Measurements from ENCODE around the gene ARHGEF4.

The ARHGEF4 gene

DNA sequence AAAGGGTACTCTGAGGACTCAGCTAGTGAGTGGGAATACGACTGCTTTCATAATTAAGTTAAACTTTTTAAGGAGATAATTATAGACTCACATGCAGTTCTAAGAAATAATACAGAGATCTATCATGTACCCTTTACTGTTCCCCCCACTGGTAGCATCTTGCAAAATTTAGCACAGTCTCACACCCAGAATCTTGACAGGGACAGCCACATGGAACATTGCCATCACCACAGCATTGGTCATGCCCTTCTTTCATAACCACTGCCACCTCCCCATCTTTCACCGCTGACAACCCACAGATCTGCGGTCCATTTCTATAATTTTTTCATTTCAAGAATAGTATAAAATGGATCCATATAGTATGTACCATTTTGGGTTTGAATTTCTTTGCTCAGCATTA lies 37.8 kb downstream of the ARHGEF4 start:
- no peaks in the 10 kb centered on the region for H3K27me3 ChIP-seq (replicated peaks; ENCODE audit: insufficient read depth, low read length)
- no peaks in the 10 kb centered on the region for H3K79me2 ChIP-seq (ENCODE audit: low read length)
- no peaks in the 10 kb centered on the region for H3K4me1 ChIP-seq (ENCODE audit: low read length)
- DNase-seq: no peak
- no peaks in the 10 kb centered on the region for H3K36me3 ChIP-seq (replicated peaks; ENCODE audit: insufficient read depth, low read length)
- no peak overlapping the region for H3K4me3 ChIP-seq (ENCODE audit: low read length)
- H4K20me1 ChIP-seq (ENCODE audit: insufficient read depth, low read length): no peaks in the 10 kb centered on the region
- no peak overlapping the region for H3K4me2 ChIP-seq (ENCODE audit: low read depth, low read length)
- no peaks in the 10 kb centered on the region for H3K9me3 ChIP-seq (replicated peaks; ENCODE audit: insufficient read depth, low read length)
- no peak overlapping the region for H3K27ac ChIP-seq (ENCODE audit: low read length)
- no peaks in the 10 kb centered on the region for H3K9me2 ChIP-seq (replicated peaks; ENCODE audit: insufficient read depth, low read length)
- no peak overlapping the region for H2AFZ ChIP-seq (ENCODE audit: low read length)
- H3F3A ChIP-seq (ENCODE audit: insufficient read depth, low read length): no peaks in the 10 kb centered on the region
- no peak overlapping the region for H3K9ac ChIP-seq (ENCODE audit: low read length)
- TF ChIP-seq EZH2 (optimal IDR thresholded peaks at IDR 0.05; ENCODE audit: low read depth, low read length): no peak
- TF ChIP-seq, protein P1, sequence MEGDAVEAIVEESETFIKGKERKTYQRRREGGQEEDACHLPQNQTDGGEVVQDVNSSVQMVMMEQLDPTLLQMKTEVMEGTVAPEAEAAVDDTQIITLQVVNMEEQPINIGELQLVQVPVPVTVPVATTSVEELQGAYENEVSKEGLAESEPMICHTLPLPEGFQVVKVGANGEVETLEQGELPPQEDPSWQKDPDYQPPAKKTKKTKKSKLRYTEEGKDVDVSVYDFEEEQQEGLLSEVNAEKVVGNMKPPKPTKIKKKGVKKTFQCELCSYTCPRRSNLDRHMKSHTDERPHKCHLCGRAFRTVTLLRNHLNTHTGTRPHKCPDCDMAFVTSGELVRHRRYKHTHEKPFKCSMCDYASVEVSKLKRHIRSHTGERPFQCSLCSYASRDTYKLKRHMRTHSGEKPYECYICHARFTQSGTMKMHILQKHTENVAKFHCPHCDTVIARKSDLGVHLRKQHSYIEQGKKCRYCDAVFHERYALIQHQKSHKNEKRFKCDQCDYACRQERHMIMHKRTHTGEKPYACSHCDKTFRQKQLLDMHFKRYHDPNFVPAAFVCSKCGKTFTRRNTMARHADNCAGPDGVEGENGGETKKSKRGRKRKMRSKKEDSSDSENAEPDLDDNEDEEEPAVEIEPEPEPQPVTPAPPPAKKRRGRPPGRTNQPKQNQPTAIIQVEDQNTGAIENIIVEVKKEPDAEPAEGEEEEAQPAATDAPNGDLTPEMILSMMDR (IDR thresholded peaks at IDR 0.05; ENCODE audit: low read length): no peak
- no peak for TF ChIP-seq EZH2phosphoT487 (IDR thresholded peaks at IDR 0.05; ENCODE audit: low read length)

DNA sequence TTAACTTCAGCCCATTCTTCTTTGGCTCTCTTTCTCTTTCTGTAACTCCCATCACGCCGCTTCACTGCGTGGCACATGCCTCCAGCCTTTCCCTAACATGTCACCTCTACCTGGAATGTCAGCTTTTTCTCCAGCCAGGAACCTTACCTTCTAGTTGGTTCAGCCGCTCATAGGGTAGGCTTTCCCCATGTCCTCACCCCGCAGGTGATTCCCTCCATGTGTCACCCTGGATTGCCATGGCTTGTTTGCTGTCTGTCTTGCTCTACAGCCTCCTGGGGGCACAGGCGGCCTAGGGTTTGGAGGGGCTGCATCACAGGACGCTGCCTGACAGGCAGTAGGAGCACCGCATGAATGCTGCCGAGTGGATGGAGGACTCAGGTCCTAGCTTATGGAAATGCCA lies 39.2 kb downstream of the ARHGEF4 start:
- Histone ChIP-seq H3K4me1 (ENCODE audit: low read length) (no peaks in the 10 kb centered on the region), H3K9ac (ENCODE audit: low read length) (no peak overlapping the region), H4K20me1 (ENCODE audit: insufficient read depth, low read length) (no peaks in the 10 kb centered on the region), H3K79me2 (ENCODE audit: low read length) (no peaks in the 10 kb centered on the region), H3K36me3 (replicated peaks; ENCODE audit: insufficient read depth, low read length) (no peaks in the 10 kb centered on the region), H3K9me2 (replicated peaks; ENCODE audit: insufficient read depth, low read length) (no peaks in the 10 kb centered on the region), H3F3A (ENCODE audit: insufficient read depth, low read length) (no peaks in the 10 kb centered on the region), H3K4me2 (ENCODE audit: low read depth, low read length) (no peak overlapping the region), H2AFZ (ENCODE audit: low read length) (no peak overlapping the region), H3K4me3 (ENCODE audit: low read length) (no peak overlapping the region), H3K27ac (ENCODE audit: low read length) (no peak overlapping the region), H3K27me3 (replicated peaks; ENCODE audit: insufficient read depth, low read length) (no peaks in the 10 kb centered on the region), H3K9me3 (replicated peaks; ENCODE audit: insufficient read depth, low read length) (no peaks in the 10 kb centered on the region)
- TF ChIP-seq EZH2phosphoT487 (IDR thresholded peaks at IDR 0.05; ENCODE audit: low read length) (no peak), EZH2 (optimal IDR thresholded peaks at IDR 0.05; ENCODE audit: low read depth, low read length) (no peak)
- TF ChIP-seq, protein P1 (IDR thresholded peaks at IDR 0.05; ENCODE audit: low read length): no peak
- no peak for DNase-seq

DNA sequence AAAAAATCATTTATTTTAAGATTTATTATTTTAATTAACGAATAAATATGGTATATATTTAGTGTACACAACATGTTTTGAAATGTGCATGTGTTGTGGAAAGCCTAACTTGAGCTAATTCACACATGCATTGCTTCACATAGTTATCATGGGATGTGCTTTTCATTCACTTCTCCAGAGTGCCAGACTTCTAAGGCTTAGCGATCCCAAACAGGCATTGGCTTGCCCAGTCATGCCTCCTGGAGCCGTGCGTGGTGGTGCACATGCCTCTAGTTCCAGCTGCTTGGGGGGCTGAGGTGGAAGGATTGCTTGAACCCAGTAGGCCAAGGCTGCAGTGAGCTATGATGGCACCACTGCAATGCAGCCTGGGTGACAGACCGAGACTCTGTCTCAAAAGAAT lies 40.5 kb downstream of the ARHGEF4 start:
- Histone ChIP-seq H4K20me1 (ENCODE audit: insufficient read depth, low read length) (no peaks in the 10 kb centered on the region), H3K4me3 (ENCODE audit: low read length) (no peak overlapping the region), H3K9me3 (replicated peaks; ENCODE audit: insufficient read depth, low read length) (no peaks in the 10 kb centered on the region), H3K4me2 (ENCODE audit: low read depth, low read length) (no peak overlapping the region), H2AFZ (ENCODE audit: low read length) (no peak overlapping the region), H3K4me1 (ENCODE audit: low read length) (no peaks in the 10 kb centered on the region), H3K79me2 (ENCODE audit: low read length) (no peaks in the 10 kb centered on the region), H3K36me3 (replicated peaks; ENCODE audit: insufficient read depth, low read length) (no peaks in the 10 kb centered on the region), H3K9me2 (replicated peaks; ENCODE audit: insufficient read depth, low read length) (no peaks in the 10 kb centered on the region), H3K27ac (ENCODE audit: low read length) (no peak overlapping the region), H3K27me3 (replicated peaks; ENCODE audit: insufficient read depth, low read length) (no peaks in the 10 kb centered on the region), H3K9ac (ENCODE audit: low read length) (no peak overlapping the region), H3F3A (ENCODE audit: insufficient read depth, low read length) (no peaks in the 10 kb centered on the region)
- TF ChIP-seq, protein P1 (IDR thresholded peaks at IDR 0.05; ENCODE audit: low read length): no peak
- TF ChIP-seq EZH2 (optimal IDR thresholded peaks at IDR 0.05; ENCODE audit: low read depth, low read length) (no peak), EZH2phosphoT487 (IDR thresholded peaks at IDR 0.05; ENCODE audit: low read length) (no peak)
- no peak for DNase-seq
